Measurements from ENCODE around the gene ACSF3.

DNA sequence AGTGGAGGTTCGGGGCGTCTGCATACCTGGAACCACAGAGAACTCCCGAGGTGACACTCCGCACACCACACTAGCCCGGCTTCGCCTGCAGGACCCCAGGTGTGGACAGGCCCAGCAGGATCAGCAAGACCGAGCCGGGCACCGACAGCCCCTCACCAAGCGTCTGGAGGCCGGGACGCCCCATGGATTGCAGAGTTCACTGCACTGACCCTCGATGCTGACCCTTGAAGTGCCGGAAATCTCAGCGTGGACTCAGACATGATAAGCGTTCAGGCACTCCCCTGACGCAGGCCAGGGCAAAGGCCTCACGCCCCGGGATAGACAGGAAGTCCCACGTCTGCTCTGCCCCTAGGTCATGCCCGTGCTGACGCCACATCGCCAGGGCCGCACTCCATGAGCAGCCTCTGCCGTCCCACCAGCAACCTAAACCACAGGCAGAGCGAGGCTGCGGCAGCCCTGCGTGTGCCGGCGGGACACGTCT, 26.0 kb downstream of the ACSF3 start:
- TF ChIP-seq POLR2A (IDR thresholded peaks at IDR 0.05), result no peak
- TF ChIP-seq, protein P1, sequence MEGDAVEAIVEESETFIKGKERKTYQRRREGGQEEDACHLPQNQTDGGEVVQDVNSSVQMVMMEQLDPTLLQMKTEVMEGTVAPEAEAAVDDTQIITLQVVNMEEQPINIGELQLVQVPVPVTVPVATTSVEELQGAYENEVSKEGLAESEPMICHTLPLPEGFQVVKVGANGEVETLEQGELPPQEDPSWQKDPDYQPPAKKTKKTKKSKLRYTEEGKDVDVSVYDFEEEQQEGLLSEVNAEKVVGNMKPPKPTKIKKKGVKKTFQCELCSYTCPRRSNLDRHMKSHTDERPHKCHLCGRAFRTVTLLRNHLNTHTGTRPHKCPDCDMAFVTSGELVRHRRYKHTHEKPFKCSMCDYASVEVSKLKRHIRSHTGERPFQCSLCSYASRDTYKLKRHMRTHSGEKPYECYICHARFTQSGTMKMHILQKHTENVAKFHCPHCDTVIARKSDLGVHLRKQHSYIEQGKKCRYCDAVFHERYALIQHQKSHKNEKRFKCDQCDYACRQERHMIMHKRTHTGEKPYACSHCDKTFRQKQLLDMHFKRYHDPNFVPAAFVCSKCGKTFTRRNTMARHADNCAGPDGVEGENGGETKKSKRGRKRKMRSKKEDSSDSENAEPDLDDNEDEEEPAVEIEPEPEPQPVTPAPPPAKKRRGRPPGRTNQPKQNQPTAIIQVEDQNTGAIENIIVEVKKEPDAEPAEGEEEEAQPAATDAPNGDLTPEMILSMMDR (IDR thresholded peaks at IDR 0.05), result no peak

All from breast epithelium (tissue), 3 donors.